ENCODE measurements around the gene ZDHHC11B. TPM values are rescaled to one million over a fixed set of nuclear protein-coding genes. Genes with fewer than 3 reads are reported as not detected.
"Not testable (repeated sequence)": the region's sequence is repeated elsewhere in the genome, so short reads cannot be mapped to it uniquely, and the experiment has no call there.

Gene ZDHHC11B
- total and polyA plus RNA-seq, 7 experiments from 2014 or later: 0.13 to 5.5 (median 1.2) TPM; not detected in 2

GRCh38 chr5:734145-734544 lies 50.4 kb downstream of the ZDHHC11B start:
- Mint-ChIP-seq H3K27me3 (peaks cover 6 to 45% (median 16%) of the 10 kb centered on the region in 5 donors), H3K36me3 (peaks cover 0 to 10% (median 5%) of the 10 kb centered on the region in 5 donors)
- H3K4me3 ChIP-seq (ENCODE audit: low read length); POLR2A ChIA-PET; H3K4me3 Mint-ChIP-seq; CTCF ChIA-PET; H3K4me1 Mint-ChIP-seq; H3K4me1 ChIP-seq (ENCODE audit: control insufficient read depth in 2 of 2, insufficient read depth in 2 of 2, low read length in 2 of 2); DNase-seq; H3K9me3 ChIP-seq (ENCODE audit: control insufficient read depth in 2 of 3, low read length in 3 of 3); H3K36me3 ChIP-seq (ENCODE audit: control insufficient read depth in 2 of 3, insufficient read depth in 3 of 3, low read length in 3 of 3); intact Hi-C loops (cut with micrococcal nuclease); H3K27me3 ChIP-seq (ENCODE audit: control insufficient read depth in 2 of 2, insufficient read depth in 2 of 2, low read length in 2 of 2); H3K27ac ChIP-seq (ENCODE audit: low read depth, low read length); H3K27ac Mint-ChIP-seq; H3K9me3 Mint-ChIP-seq; ATAC-seq: not testable (repeated sequence)

GRCh38 chr5:732754-733454 lies 51.6 kb downstream of the ZDHHC11B start:
- H3K4me3 ChIP-seq (ENCODE audit: low read length); H3K9me3 ChIP-seq (ENCODE audit: control insufficient read depth in 2 of 3, low read length in 3 of 3); H3K4me1 Mint-ChIP-seq; H3K4me3 Mint-ChIP-seq; H3K9me3 Mint-ChIP-seq; H3K27ac ChIP-seq (ENCODE audit: low read depth, low read length); ATAC-seq; CTCF ChIA-PET; H3K4me1 ChIP-seq (ENCODE audit: control insufficient read depth in 2 of 2, insufficient read depth in 2 of 2, low read length in 2 of 2); DNase-seq; intact Hi-C loops (cut with micrococcal nuclease); H3K27ac Mint-ChIP-seq; H3K36me3 ChIP-seq (ENCODE audit: control insufficient read depth in 2 of 3, insufficient read depth in 3 of 3, low read length in 3 of 3); POLR2A ChIA-PET; H3K27me3 ChIP-seq (ENCODE audit: control insufficient read depth in 2 of 2, insufficient read depth in 2 of 2, low read length in 2 of 2): not testable (repeated sequence)
- H3K27me3 Mint-ChIP-seq: peaks cover 6 to 47% (median 13%) of the 10 kb centered on the region in 5 donors
- H3K36me3 Mint-ChIP-seq: peaks cover 0 to 10% (median 5%) of the 10 kb centered on the region in 5 donors

- ATAC-seq; H3K27ac ChIP-seq (ENCODE audit: low read depth, low read length); H3K4me1 ChIP-seq (ENCODE audit: control insufficient read depth in 2 of 2, insufficient read depth in 2 of 2, low read length in 2 of 2); H3K27me3 ChIP-seq (ENCODE audit: control insufficient read depth in 2 of 2, insufficient read depth in 2 of 2, low read length in 2 of 2); H3K36me3 ChIP-seq (ENCODE audit: control insufficient read depth in 2 of 3, insufficient read depth in 3 of 3, low read length in 3 of 3); POLR2A ChIA-PET; H3K4me3 Mint-ChIP-seq; H3K9me3 Mint-ChIP-seq; H3K4me3 ChIP-seq (ENCODE audit: low read length); DNase-seq; H3K4me1 Mint-ChIP-seq; H3K27ac Mint-ChIP-seq; intact Hi-C loops (cut with micrococcal nuclease); H3K9me3 ChIP-seq (ENCODE audit: control insufficient read depth in 2 of 3, low read length in 3 of 3); CTCF ChIA-PET: not testable (repeated sequence)
- Mint-ChIP-seq H3K27me3 (peaks cover 0 to 45% (median 13%) of the 10 kb centered on the region in 5 donors), H3K36me3 (peaks cover 0 to 10% (median 5%) of the 10 kb centered on the region in 5 donors)
These were observed 55.3 kb downstream of the ZDHHC11B start for GRCh38 chr5:729225-729624.

GRCh38 chr5:727087-727486 lies 57.4 kb downstream of the ZDHHC11B start:
- H3K4me1 Mint-ChIP-seq; intact Hi-C loops (cut with micrococcal nuclease); H3K4me1 ChIP-seq (ENCODE audit: control insufficient read depth in 2 of 2, insufficient read depth in 2 of 2, low read length in 2 of 2); DNase-seq; H3K36me3 ChIP-seq (ENCODE audit: control insufficient read depth in 2 of 3, insufficient read depth in 3 of 3, low read length in 3 of 3); H3K4me3 Mint-ChIP-seq; H3K9me3 Mint-ChIP-seq; H3K27me3 ChIP-seq (ENCODE audit: control insufficient read depth in 2 of 2, insufficient read depth in 2 of 2, low read length in 2 of 2); H3K4me3 ChIP-seq (ENCODE audit: low read length); H3K36me3 Mint-ChIP-seq; H3K9me3 ChIP-seq (ENCODE audit: control insufficient read depth in 2 of 3, low read length in 3 of 3); H3K27ac Mint-ChIP-seq; CTCF ChIA-PET; H3K27ac ChIP-seq (ENCODE audit: low read depth, low read length); ATAC-seq; POLR2A ChIA-PET: not testable (repeated sequence)
- H3K27me3 Mint-ChIP-seq: peaks cover 0 to 32% (median 9%) of the 10 kb centered on the region in 5 donors

- peaks cover 5 to 26% (median 12%) of the 10 kb centered on the region in 11 donors for H3K9me3 Mint-ChIP-seq
- ATAC-seq; intact Hi-C loops (cut with micrococcal nuclease); DNase-seq; H3K4me3 Mint-ChIP-seq; CTCF ChIA-PET; H3K4me1 ChIP-seq (ENCODE audit: control insufficient read depth in 2 of 2, insufficient read depth in 2 of 2, low read length in 2 of 2); H3K27ac ChIP-seq (ENCODE audit: low read depth, low read length); H3K27ac Mint-ChIP-seq; H3K4me1 Mint-ChIP-seq; H3K9me3 ChIP-seq (ENCODE audit: control insufficient read depth in 2 of 3, low read length in 3 of 3); H3K36me3 ChIP-seq (ENCODE audit: control insufficient read depth in 2 of 3, insufficient read depth in 3 of 3, low read length in 3 of 3); POLR2A ChIA-PET; H3K4me3 ChIP-seq (ENCODE audit: low read length); H3K27me3 ChIP-seq (ENCODE audit: control insufficient read depth in 2 of 2, insufficient read depth in 2 of 2, low read length in 2 of 2): not testable (repeated sequence)
- H3K27me3 Mint-ChIP-seq: peaks cover 5 to 43% (median 20%) of the 10 kb centered on the region in 5 donors
- H3K36me3 Mint-ChIP-seq: peaks cover 0 to 12% (median under 1%) of the 10 kb centered on the region in 5 donors
These were observed 60.7 kb downstream of the ZDHHC11B start for GRCh38 chr5:723865-724264.

- POLR2A ChIA-PET; H3K4me1 ChIP-seq (ENCODE audit: control insufficient read depth in 2 of 2, insufficient read depth in 2 of 2, low read length in 2 of 2); H3K27me3 ChIP-seq (ENCODE audit: control insufficient read depth in 2 of 2, insufficient read depth in 2 of 2, low read length in 2 of 2); H3K9me3 ChIP-seq (ENCODE audit: control insufficient read depth in 2 of 3, low read length in 3 of 3); H3K36me3 ChIP-seq (ENCODE audit: control insufficient read depth in 2 of 3, insufficient read depth in 3 of 3, low read length in 3 of 3); H3K27ac ChIP-seq (ENCODE audit: low read depth, low read length); DNase-seq; H3K4me3 ChIP-seq (ENCODE audit: low read length); CTCF ChIA-PET; H3K4me1 Mint-ChIP-seq; H3K27ac Mint-ChIP-seq; H3K4me3 Mint-ChIP-seq; intact Hi-C loops (cut with micrococcal nuclease); ATAC-seq: not testable (repeated sequence)
- H3K27me3 Mint-ChIP-seq: peaks cover 5 to 48% (median 26%) of the 10 kb centered on the region in 5 donors
- peaks cover 0 to 16% (median 5%) of the 10 kb centered on the region in 5 donors for H3K36me3 Mint-ChIP-seq
- peaks cover 9 to 31% (median 16%) of the 10 kb centered on the region in 11 donors for H3K9me3 Mint-ChIP-seq
These were observed 61.2 kb downstream of the ZDHHC11B start for GRCh38 chr5:723309-723708.

- DNase-seq; intact Hi-C loops (cut with micrococcal nuclease); H3K9me3 ChIP-seq (ENCODE audit: control insufficient read depth in 2 of 3, low read length in 3 of 3); POLR2A ChIA-PET; H3K4me3 Mint-ChIP-seq; H3K4me1 Mint-ChIP-seq; H3K36me3 ChIP-seq (ENCODE audit: control insufficient read depth in 2 of 3, insufficient read depth in 3 of 3, low read length in 3 of 3); H3K27ac Mint-ChIP-seq; H3K27me3 ChIP-seq (ENCODE audit: control insufficient read depth in 2 of 2, insufficient read depth in 2 of 2, low read length in 2 of 2); CTCF ChIA-PET; H3K4me3 ChIP-seq (ENCODE audit: low read length); H3K27ac ChIP-seq (ENCODE audit: low read depth, low read length); H3K4me1 ChIP-seq (ENCODE audit: control insufficient read depth in 2 of 2, insufficient read depth in 2 of 2, low read length in 2 of 2); ATAC-seq: not testable (repeated sequence)
- peaks cover 5 to 28% (median 17%) of the 10 kb centered on the region in 5 donors for H3K36me3 Mint-ChIP-seq
- peaks cover 10 to 45% (median 23%) of the 10 kb centered on the region in 11 donors for H3K9me3 Mint-ChIP-seq
- peaks cover 10 to 60% (median 46%) of the 10 kb centered on the region in 5 donors for H3K27me3 Mint-ChIP-seq
These were observed 65.2 kb downstream of the ZDHHC11B start for GRCh38 chr5:719379-719778.

Data from naive thymus-derived CD4-positive, alpha-beta T cell (primary cell).